DMS153 treated with DMSO at 0.1 percent for 48 hours (cell line): ENCODE measurements around the gene AADACL3.
"Not testable (repeated sequence)": the region's sequence is repeated elsewhere in the genome, so short reads cannot be mapped to it uniquely, and the experiment has no call there.

Experiments used
- DNase-seq: peaks from one replicate; lab custom pipeline; 2025; ENCODE audit not compliant: unreplicated experiment; lab: John Stamatoyannopoulos, UW

Gene AADACL3, protein sequence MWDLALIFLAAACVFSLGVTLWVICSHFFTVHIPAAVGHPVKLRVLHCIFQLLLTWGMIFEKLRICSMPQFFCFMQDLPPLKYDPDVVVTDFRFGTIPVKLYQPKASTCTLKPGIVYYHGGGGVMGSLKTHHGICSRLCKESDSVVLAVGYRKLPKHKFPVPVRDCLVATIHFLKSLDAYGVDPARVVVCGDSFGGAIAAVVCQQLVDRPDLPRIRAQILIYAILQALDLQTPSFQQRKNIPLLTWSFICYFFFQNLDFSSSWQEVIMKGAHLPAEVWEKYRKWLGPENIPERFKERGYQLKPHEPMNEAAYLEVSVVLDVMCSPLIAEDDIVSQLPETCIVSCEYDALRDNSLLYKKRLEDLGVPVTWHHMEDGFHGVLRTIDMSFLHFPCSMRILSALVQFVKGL

GRCh38 chr1:12715896-12716437 is at the start of gene AADACL3:
Gene AADACL3 (plus strand): TSS chr1:12716110. CDS start chr1:12716177, 67 bp downstream.
- no peak for DNase-seq

GRCh38 chr1:12666141-12666735 is 49.7 kb upstream of the AADACL3 start:
- no peak for DNase-seq

DNA sequence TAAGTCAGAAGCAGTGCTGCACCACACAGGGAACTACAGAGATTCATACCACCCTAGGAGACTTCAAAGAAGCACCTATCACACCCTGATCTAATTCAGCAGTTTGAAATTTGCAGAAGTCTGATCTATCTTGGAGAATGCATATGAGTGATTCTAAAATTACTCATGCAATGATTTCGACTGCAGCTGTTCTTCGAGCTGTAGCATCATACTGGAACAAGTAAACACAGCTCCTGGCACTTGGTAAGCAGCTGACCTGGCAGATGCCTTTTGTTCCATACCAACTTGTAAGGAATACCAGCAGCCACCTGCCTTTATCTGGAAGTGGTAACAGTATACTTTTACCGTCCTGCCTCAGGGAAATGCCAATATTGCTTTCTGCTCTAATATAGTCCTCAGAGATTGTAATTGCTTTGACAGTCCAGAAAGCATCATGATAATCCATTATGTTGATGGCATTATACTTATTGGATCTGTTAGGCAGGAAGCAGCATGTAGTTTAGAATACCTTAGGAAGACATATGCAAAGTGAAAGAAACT is 46.3 kb upstream of the AADACL3 start:
- no peak for DNase-seq

GRCh38 chr1:12674358-12674757 is 41.6 kb upstream of the AADACL3 start:
- no peak for DNase-seq

- DNase-seq, result not testable (repeated sequence)
Measured at GRCh38 chr1:12676122-12676521, 39.8 kb upstream of the AADACL3 start.

GRCh38 chr1:12677565-12677964 is 38.3 kb upstream of the AADACL3 start:
- DNase-seq, result no peak

GRCh38 chr1:12678350-12678749 is 37.6 kb upstream of the AADACL3 start:
- no peak for DNase-seq

DNA sequence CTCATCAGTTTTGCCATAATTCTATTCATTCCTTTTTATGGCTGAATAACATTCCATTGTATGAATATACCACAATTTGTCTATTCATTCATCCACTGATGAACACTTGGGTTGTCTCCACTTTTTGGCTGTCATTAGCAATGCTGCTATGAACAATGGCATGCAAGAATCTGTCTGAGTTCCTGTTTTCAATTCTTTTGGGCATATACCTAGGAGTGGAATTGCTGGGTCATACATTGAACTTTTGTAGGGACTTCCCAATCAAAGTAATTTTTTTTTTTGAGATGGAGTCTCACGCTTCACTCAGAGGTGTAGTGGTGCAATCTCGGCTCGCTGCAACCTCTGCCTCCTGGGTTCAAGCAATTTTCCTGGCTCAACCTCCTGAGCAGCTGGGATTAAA is 37.1 kb upstream of the AADACL3 start:
- no peak for DNase-seq

- DNase-seq, result no peak
Measured at GRCh38 chr1:12690156-12690555, 25.8 kb upstream of the AADACL3 start.

DNA sequence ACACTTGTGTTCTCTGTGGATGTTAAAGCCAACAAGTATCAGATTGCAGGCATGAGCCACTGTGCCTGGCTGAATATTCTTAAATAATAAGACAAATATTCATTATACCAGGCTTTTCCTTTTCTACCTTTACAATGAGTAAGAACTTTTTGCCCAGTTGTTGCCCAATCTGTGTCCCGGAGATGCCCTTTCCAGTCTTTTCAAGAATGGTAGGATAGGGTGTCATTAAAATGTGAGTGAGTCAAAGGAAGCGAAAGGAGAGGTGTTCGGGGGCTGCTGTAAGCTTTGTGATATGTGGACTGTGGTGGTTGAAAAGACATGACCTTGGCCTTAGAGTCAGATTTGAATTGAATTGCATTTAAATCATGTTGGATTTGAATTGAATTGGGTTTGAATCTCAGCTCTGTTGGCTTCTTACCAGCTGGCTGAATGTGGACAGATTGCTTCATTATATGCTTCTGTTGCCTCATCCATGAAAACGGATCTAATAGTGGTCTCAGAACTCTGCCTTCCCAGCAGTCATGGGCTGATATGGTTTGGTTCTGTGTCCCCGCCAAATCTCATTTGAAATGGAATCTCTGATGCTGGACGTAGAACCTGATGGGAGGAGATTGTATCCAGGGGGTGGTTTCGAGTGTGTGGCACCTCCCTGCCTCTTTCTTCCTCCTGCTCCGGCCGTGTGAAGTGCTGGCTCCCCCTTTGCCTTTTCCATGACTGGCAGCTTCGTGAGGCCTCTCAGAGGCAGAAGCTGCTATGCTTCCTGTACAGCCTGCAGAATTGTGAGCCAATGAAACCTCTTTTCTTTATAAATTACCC is 22.7 kb upstream of the AADACL3 start:
- DNase-seq, result no peak

- DNase-seq, result no peak
Measured at GRCh38 chr1:12696658-12697057, 19.3 kb upstream of the AADACL3 start.

GRCh38 chr1:12697397-12697796 is 18.5 kb upstream of the AADACL3 start:
- no peak for DNase-seq

GRCh38 chr1:12703821-12704451 is 12.0 kb upstream of the AADACL3 start:
- no peak for DNase-seq

DNA sequence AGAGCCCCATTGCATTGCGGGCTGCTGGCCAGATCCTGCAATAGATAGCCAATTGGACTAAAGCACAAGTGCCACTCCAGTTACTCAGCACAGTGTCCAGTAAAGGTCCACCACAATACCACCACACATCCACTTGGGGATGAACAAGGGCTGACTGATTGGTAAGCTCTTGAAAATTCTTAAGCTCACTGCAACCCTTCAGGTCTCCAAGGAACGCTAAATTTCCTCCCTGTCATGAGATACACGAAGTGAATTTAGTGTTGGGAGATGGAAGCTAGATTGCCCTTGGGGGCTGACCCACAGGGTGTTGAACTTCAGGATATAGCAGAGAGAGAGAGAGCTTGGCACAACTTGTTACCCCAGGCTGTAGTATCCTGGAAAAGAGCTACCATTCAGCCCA is 9.8 kb upstream of the AADACL3 start:
- DNase-seq, result no peak

DNA sequence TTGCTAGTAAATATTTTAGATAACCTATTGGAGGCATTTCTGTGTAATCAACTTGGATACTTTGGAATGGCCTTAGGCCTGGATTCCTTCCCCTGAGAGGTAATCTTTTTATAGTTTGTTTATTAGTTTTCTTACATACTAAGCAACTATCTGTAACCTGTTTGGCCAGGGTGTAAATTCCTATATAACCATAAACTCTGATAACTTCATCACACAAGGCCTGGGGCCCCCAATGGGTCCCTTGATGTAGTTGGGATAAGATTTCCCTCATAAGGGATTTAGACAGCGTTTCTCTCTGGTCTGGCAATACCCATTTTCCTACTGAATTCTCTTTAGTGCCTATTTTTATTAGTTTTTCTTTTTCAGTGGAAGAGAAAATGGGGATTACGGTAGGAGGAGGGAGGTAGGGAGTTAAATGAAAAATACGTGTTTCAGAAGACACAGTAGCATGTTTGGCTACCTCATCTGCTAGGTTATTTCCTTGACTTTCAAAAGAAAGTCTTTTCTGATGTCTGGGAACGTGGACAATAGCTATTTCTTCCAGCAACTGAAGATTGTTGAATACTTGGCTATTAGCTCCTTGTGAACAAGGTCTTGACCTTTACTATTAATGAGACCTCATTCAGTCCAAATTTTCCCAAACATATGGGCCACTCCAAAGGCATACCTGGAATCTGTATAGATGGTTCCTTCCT is 7.4 kb upstream of the AADACL3 start:
- no peak for DNase-seq

GRCh38 chr1:12709091-12709491 is 6.8 kb upstream of the AADACL3 start:
- DNase-seq, result no peak

DNA sequence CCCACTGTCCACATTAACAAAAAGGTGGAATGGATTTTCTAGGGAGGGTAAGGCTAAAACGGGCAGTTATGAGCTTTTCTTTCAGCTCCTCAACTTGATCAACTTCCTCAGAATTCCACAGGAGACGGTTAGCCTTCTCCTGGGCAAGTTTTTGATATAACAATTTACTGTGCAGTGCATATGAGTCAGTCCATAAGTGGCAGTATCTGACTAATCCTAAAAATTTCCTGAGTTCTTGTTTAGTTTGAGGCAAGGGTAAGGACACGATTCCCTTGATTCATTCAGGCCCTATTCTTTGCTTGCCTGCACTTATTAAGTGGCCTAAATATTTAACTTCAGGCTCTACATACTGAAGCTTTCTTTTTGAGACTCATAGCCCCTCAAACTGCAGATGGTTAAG is 6.2 kb upstream of the AADACL3 start:
- DNase-seq, result no peak

DNA sequence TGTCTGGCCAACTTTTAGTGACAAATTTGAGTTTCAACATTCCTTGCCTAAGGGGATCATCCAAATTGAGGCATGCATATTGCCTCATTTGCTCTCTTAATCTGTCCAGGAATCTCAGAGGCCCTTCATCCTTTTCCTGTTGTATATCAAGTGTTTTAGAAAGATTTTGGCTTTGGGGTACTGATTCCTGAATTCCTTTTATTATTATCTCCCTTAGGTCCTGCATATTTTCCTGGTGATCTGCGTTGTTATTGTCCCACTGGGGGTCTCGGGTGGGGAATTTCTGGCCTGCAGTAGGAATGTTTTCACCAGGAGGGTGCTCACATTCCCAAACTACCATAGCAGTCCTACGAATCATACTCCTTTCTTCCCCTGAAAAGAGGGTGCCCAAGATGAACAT is 4.4 kb upstream of the AADACL3 start:
- DNase-seq, result no peak

DNA sequence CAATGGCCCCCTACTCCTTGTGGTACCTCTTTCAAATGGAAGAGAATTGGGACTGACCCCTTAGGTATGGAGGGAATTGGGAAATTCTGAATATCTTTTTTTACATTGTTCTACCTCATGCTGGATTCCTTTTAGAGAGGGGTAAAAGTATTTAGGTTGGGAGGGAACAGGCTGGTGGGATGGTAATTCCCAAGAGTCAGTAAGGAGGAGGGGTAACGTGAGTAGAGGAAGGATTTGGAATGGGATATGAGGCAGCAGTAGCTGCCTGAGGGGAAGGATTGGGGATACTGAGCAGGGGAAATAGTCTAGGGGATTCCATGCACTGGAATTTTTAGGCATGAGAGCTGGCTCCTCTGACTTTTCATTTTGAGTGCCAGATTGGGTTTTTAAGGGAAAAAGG is 3.8 kb upstream of the AADACL3 start:
- DNase-seq, result no peak

GRCh38 chr1:12712929-12713328 is 3.0 kb upstream of the AADACL3 start:
- DNase-seq, result no peak
